ENCODE measurements around the gene NOL7.

Gene NOL7

DNA sequence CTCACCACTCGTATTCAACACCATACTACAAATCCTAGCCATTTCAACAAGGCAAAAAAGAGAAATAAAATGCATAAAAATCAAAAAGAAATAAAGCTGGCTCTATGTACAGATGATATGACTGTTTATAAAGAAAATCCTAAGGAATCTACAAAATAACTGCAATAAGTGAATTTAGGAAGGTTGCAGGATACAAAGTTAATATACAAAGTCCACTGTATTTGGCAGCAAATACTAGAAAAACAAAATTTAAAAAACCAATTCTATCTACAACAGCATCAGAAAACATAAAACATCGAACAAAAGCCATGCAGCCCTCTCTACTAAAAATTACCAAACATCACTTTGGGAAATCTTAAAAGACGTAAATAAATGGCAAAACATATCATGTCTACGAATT, 48.9 kb downstream of the NOL7 start:
- Histone ChIP-seq H3K27ac (replicated peaks) (no peak overlapping the region), H3K4me3 (replicated peaks; ENCODE audit: insufficient read depth, low read length) (no peak overlapping the region), H3K27me3 (ENCODE audit: insufficient read depth, poor library complexity, severe bottlenecking) (no peaks in the 10 kb centered on the region)
- no peak for DNase-seq (ENCODE audit: low read depth in 1 of 2, low spot score in 1 of 2)
- TF ChIP-seq CTCF (IDR thresholded peaks at IDR 0.05; ENCODE audit: insufficient read depth, low read length) (no peak), GABPA (IDR thresholded peaks at IDR 0.05; ENCODE audit: low read depth) (no peak), SPI1 (IDR thresholded peaks at IDR 0.05; ENCODE audit: borderline replicate concordance, low read depth) (no peak), POLR2AphosphoS5 (IDR thresholded peaks at IDR 0.05; ENCODE audit: low read depth) (no peak), REST (IDR thresholded peaks at IDR 0.05; ENCODE audit: insufficient replicate concordance, low read depth) (no peak)

- no peaks in the 10 kb centered on the region for H3K27me3 ChIP-seq (ENCODE audit: insufficient read depth, poor library complexity, severe bottlenecking)
- TF ChIP-seq CTCF (IDR thresholded peaks at IDR 0.05; ENCODE audit: insufficient read depth, low read length) = no peak
- DNase-seq (ENCODE audit: low read depth in 1 of 2, low spot score in 1 of 2) = no peak
- H3K27ac ChIP-seq (replicated peaks) = no peak overlapping the region
- no peak overlapping the region for H3K4me3 ChIP-seq (replicated peaks; ENCODE audit: insufficient read depth, low read length)
Observed at GRCh38 chr6:13664703-13665352, 49.7 kb downstream of the NOL7 start.

- TF ChIP-seq SPI1 (IDR thresholded peaks at IDR 0.05; ENCODE audit: borderline replicate concordance, low read depth) (no peak), CTCF (IDR thresholded peaks at IDR 0.05; ENCODE audit: insufficient read depth, low read length) (no peak), POLR2AphosphoS5 (IDR thresholded peaks at IDR 0.05; ENCODE audit: low read depth) (no peak), GABPA (IDR thresholded peaks at IDR 0.05; ENCODE audit: low read depth) (no peak), REST (IDR thresholded peaks at IDR 0.05; ENCODE audit: insufficient replicate concordance, low read depth) (no peak)
- Histone ChIP-seq H3K27ac (replicated peaks) (no peak overlapping the region), H3K4me3 (replicated peaks; ENCODE audit: insufficient read depth, low read length) (no peak overlapping the region), H3K27me3 (ENCODE audit: insufficient read depth, poor library complexity, severe bottlenecking) (no peaks in the 10 kb centered on the region)
- DNase-seq (ENCODE audit: low read depth in 1 of 2, low spot score in 1 of 2) = peak in 1 of 2 experiments; percentile 14
Observed at GRCh38 chr6:13666194-13667105, 51.3 kb downstream of the NOL7 start.

Measured in HL-60 (cell line).